H9 (cell line): ENCODE results near the gene RNF114. TPM values are rescaled to one million over a fixed set of nuclear protein-coding genes. Genes with fewer than 3 reads are reported as not detected.
"Not testable (repeated sequence)": the region's sequence is repeated elsewhere in the genome, so short reads cannot be mapped to it uniquely, and the experiment has no call there.

ENCODE experiments used
- DNase-seq: peaks from one replicate; pipeline ENCODE4 v3.0.0-alpha.2; 2017
- H2AFZ ChIP-seq: one replicate; pipeline ENCODE4 v1.6.1; 2013; ENCODE audit warnings: mild to moderate bottlenecking, low read length, control low read depth, moderate library complexity
- H2AK5ac ChIP-seq: 2 replicates; pipeline ENCODE4 v1.6.1; 2013; ENCODE audit warnings: low read length, control low read depth, mixed read lengths; ENCODE audit not compliant: insufficient read length
- H2BK120ac ChIP-seq: one replicate; pipeline ENCODE4 v1.6.1; 2013; ENCODE audit warnings: low read depth, mild to moderate bottlenecking, low read length, control low read depth, inconsistent platforms; ENCODE audit not compliant: poor library complexity, severe bottlenecking
- H2BK12ac ChIP-seq: 2 replicates; pipeline ENCODE4 v1.6.1; 2013; ENCODE audit warnings: low read length, control low read depth, mixed read lengths, low read depth; ENCODE audit not compliant: insufficient read length
- H2BK15ac ChIP-seq: 2 replicates; pipeline ENCODE4 v1.6.1; 2013; ENCODE audit warnings: low read depth, low read length, control low read depth
- H2BK20ac ChIP-seq: one replicate; pipeline ENCODE4 v1.6.1; 2013; ENCODE audit warnings: low read depth, mild to moderate bottlenecking, low read length, control low read depth, inconsistent platforms; ENCODE audit not compliant: poor library complexity, severe bottlenecking
- H2BK5ac ChIP-seq: 2 replicates; pipeline ENCODE4 v1.6.1; 2013; ENCODE audit warnings: low read length, control low read depth, mixed read lengths; ENCODE audit not compliant: insufficient read length
- H3K14ac ChIP-seq: 2 replicates; pipeline ENCODE4 v1.6.1; 2013; ENCODE audit warnings: low read length, control low read depth; ENCODE audit not compliant: insufficient read depth
- H3K18ac ChIP-seq: 2 replicates; pipeline ENCODE4 v1.6.1; 2013; ENCODE audit warnings: low read depth, mild to moderate bottlenecking, mixed read lengths, low read length, control low read depth; ENCODE audit not compliant: insufficient read length
- H3K23ac ChIP-seq: 2 replicates; pipeline ENCODE4 v1.6.1; 2013; ENCODE audit warnings: low read length, control low read depth, mixed read lengths, low read depth; ENCODE audit not compliant: insufficient read length
- H3K23me2 ChIP-seq: 2 replicates; pipeline ENCODE4 v1.6.1; 2013; ENCODE audit warnings: low read depth, mild to moderate bottlenecking, mixed read lengths, low read length, control low read depth; ENCODE audit not compliant: insufficient read length, poor library complexity, severe bottlenecking
- H3K27ac ChIP-seq: 2 replicates; pipeline ENCODE4 v1.5.1; 2013; ENCODE audit warnings: low read length, control low read depth, mixed read lengths, low read depth; ENCODE audit not compliant: insufficient read length
- H3K27me3 ChIP-seq: 2 replicates; pipeline ENCODE4 v1.6.1; 2013; ENCODE audit warnings: low read length, control low read depth, inconsistent platforms; ENCODE audit not compliant: insufficient read depth
- H3K4ac ChIP-seq: 2 replicates; pipeline ENCODE4 v1.6.1; 2013; ENCODE audit warnings: low read depth, mild to moderate bottlenecking, control low read depth, inconsistent platforms, low read length, moderate library complexity
- H3K4me1 ChIP-seq: 2 replicates; pipeline ENCODE4 v1.6.1; 2013; ENCODE audit warnings: low read length, control low read depth, inconsistent platforms; ENCODE audit not compliant: insufficient read depth
- H3K4me2 ChIP-seq: 2 replicates; pipeline ENCODE4 v1.6.1; 2013; ENCODE audit warnings: low read length, control low read depth, mixed read lengths; ENCODE audit not compliant: insufficient read length, insufficient read depth
- H3K56ac ChIP-seq: 2 replicates; pipeline ENCODE4 v1.6.1; 2013; ENCODE audit warnings: low read depth, mild to moderate bottlenecking, mixed read lengths, low read length, control low read depth; ENCODE audit not compliant: insufficient read length
- H3K79me1 ChIP-seq: 2 replicates; pipeline ENCODE4 v1.6.1; 2013; ENCODE audit warnings: low read depth, mild to moderate bottlenecking, moderate library complexity, low read length, control low read depth, inconsistent platforms; ENCODE audit not compliant: insufficient read depth, poor library complexity, severe bottlenecking
- H3K79me2 ChIP-seq: 2 replicates; pipeline ENCODE4 v1.6.1; 2013; ENCODE audit warnings: low read length, control low read depth, inconsistent platforms; ENCODE audit not compliant: insufficient read depth
- H3K9ac ChIP-seq: 2 replicates; pipeline ENCODE4 v1.6.1; 2013; ENCODE audit warnings: low read length, control low read depth, mixed read lengths; ENCODE audit not compliant: insufficient read length; ENCODE audit errors: extremely low read depth
- H3K9me3 ChIP-seq: one replicate; pipeline ENCODE4 v1.6.1; 2013; ENCODE audit warnings: low read depth, low read length, inconsistent platforms; ENCODE audit not compliant: control insufficient read depth
- H3T11ph ChIP-seq: one replicate; pipeline ENCODE4 v1.6.1; 2013; ENCODE audit warnings: mild to moderate bottlenecking, low read length, control low read depth, inconsistent platforms
- H4K20me1 ChIP-seq: one replicate; pipeline ENCODE4 v1.6.1; 2013; ENCODE audit not compliant: control insufficient read depth, insufficient read length, insufficient read depth
- H4K5ac ChIP-seq: 2 replicates; pipeline ENCODE4 v1.6.1; 2013; ENCODE audit warnings: low read depth, mild to moderate bottlenecking, mixed read lengths, low read length, control low read depth; ENCODE audit not compliant: insufficient read length
- H4K8ac ChIP-seq: replicated peaks from 2 replicates; pipeline ENCODE4 v1.6.1; 2013; ENCODE audit warnings: low read length, control low read depth, mixed read lengths, low read depth; ENCODE audit not compliant: insufficient read length
- H4K91ac ChIP-seq: 2 replicates; pipeline ENCODE4 v1.6.1; 2013; ENCODE audit warnings: low read depth, mild to moderate bottlenecking, moderate library complexity, mixed read lengths, low read length, control low read depth; ENCODE audit not compliant: insufficient read length
- H3K27ac Mint-ChIP-seq, 3 experiments: 2 replicates in 2 of 3; 3 replicates in 1 of 3; pipeline ENCODE4 v1.8.0; 2020 to 2021; ENCODE audit warnings: mixed read lengths in 3 of 3, mild to moderate bottlenecking in 1 of 3, moderate library complexity in 1 of 3
- H3K27me3 Mint-ChIP-seq: 2 replicates; pipeline ENCODE4 v1.8.0; 2021; ENCODE audit warnings: low read depth, mild to moderate bottlenecking, moderate library complexity, mixed read lengths
- H3K36me3 Mint-ChIP-seq, 3 experiments: 2 replicates in 2 of 3; 3 replicates in 1 of 3; pipeline ENCODE4 v1.8.0; 2020 to 2021; ENCODE audit warnings: low read depth in 3 of 3, mixed read lengths in 3 of 3; ENCODE audit not compliant: insufficient read depth in 1 of 3
- H3K4me1 Mint-ChIP-seq, 2 experiments: 2 replicates each; pipeline ENCODE4 v1.8.0; 2020; ENCODE audit warnings: mixed read lengths in 2 of 2
- H3K4me3 Mint-ChIP-seq, 2 experiments: 2 replicates in 1 of 2; 3 replicates in 1 of 2; pipeline ENCODE4 v1.8.0; 2020 to 2021; ENCODE audit warnings: mild to moderate bottlenecking in 2 of 2, mixed read lengths in 2 of 2, moderate library complexity in 1 of 2
- H3K9me3 Mint-ChIP-seq, 2 experiments: 2 replicates in 1 of 2; 3 replicates in 1 of 2; pipeline ENCODE4 v1.8.0; 2020; ENCODE audit warnings: mild to moderate bottlenecking in 2 of 2, mixed read lengths in 2 of 2, moderate library complexity in 1 of 2
- CTCF ChIP-seq: fragments of 200-600 bp; sonication (generic); conservative IDR thresholded peaks from 3 replicates; pipeline ENCODE4 v1.8.0; 2021; ENCODE audit warnings: antibody characterized with exemption, mild to moderate bottlenecking
- WGBS: extraction: QIAGEN DNeasy Blood & Tissue Kit; methylation state at CpG from one replicate; pipeline ENCODE4 v1.1.7; 2013; ENCODE audit warnings: missing lambda C conversion rate, low lambda C conversion rate, mixed read lengths; ENCODE audit not compliant: insufficient read length; ENCODE audit errors: extremely low coverage; 5-methylcytosine and 5-hydroxymethylcytosine counted together
- total RNA-seq: library from RNA; stranded (reverse); gene quantifications from 2 replicates; pipeline ENCODE4 v1.2.1, GENCODE V29; 2021

The RNF114 gene
- total RNA-seq, 1 experiment from 2014 or later = 75.5 TPM

- Histone ChIP-seq H3T11ph (no peak overlapping the region), H3K9ac (no peak overlapping the region), H2BK5ac (no peak overlapping the region), H2AK5ac (no peak overlapping the region), H3K27me3 (no peaks in the 10 kb centered on the region), H4K91ac (no peak overlapping the region), H3K9me3 (no peaks in the 10 kb centered on the region), H4K5ac (no peak overlapping the region), H3K27ac (no peak overlapping the region), H2AFZ (no peak overlapping the region), H2BK20ac (no peak overlapping the region), H3K79me1 (no peaks in the 10 kb centered on the region), H4K8ac (no peak overlapping the region), H3K79me2 (no peaks in the 10 kb centered on the region), H3K4me1 (no peaks in the 10 kb centered on the region), H3K18ac (no peak overlapping the region), H3K4me2 (no peak overlapping the region), H3K14ac (no peak overlapping the region), H3K23ac (no peak overlapping the region), H3K23me2 (no peaks in the 10 kb centered on the region), H3K4ac (no peak overlapping the region), H4K20me1 (no peaks in the 10 kb centered on the region), H2BK12ac (no peak overlapping the region), H2BK120ac (no peak overlapping the region), H3K56ac (no peak overlapping the region), H2BK15ac (no peak overlapping the region)
- Mint-ChIP-seq H3K27me3 (no peaks in the 10 kb centered on the region), H3K4me3 (no peak overlapping the region), H3K9me3 (no peaks in the 10 kb centered on the region), H3K27ac (peak overlapping the region in 1 of 3 experiments; percentile 46; a peak in 2 of 7 replicates), H3K36me3 (peaks cover 43 to 78% (median 69%) of the 10 kb centered on the region in 3 experiments), H3K4me1 (no peaks in the 10 kb centered on the region)
- TF ChIP-seq CTCF = no peak
- WGBS = no CpG with 5 or more reads among the region's 3 CpGs
- DNase-seq = no peak
Observed at GRCh38 chr20:49955167-49955566, 19.0 kb downstream of the RNF114 start.

- not testable (repeated sequence) for H3K27me3 ChIP-seq, H3K79me1 ChIP-seq, H3K9me3 Mint-ChIP-seq, DNase-seq, H2BK15ac ChIP-seq, H2BK20ac ChIP-seq, H3K23me2 ChIP-seq, H3K4me3 Mint-ChIP-seq, H2BK12ac ChIP-seq, H2AFZ ChIP-seq, H2BK120ac ChIP-seq, H3K56ac ChIP-seq, H2AK5ac ChIP-seq, H4K91ac ChIP-seq, H3K23ac ChIP-seq, H3K27ac Mint-ChIP-seq, H4K8ac ChIP-seq, H3K14ac ChIP-seq, H3K9ac ChIP-seq, H3K4me1 ChIP-seq, H4K20me1 ChIP-seq, H3T11ph ChIP-seq, H3K79me2 ChIP-seq, H3K18ac ChIP-seq, H3K27me3 Mint-ChIP-seq, H3K4ac ChIP-seq, H3K4me2 ChIP-seq, H2BK5ac ChIP-seq, H3K4me1 Mint-ChIP-seq, H3K27ac ChIP-seq, H4K5ac ChIP-seq, H3K9me3 ChIP-seq
- peaks cover 41 to 72% (median 64%) of the 10 kb centered on the region in 3 experiments for H3K36me3 Mint-ChIP-seq
- WGBS = no CpG with 5 or more reads among the region's 12 CpGs
Observed at GRCh38 chr20:49955830-49956396, 19.7 kb downstream of the RNF114 start.
